T-helper 1 cell (primary cell): ENCODE results near the gene CHTF18.
"Not testable (repeated sequence)": the region's sequence is repeated elsewhere in the genome, so short reads cannot be mapped to it uniquely, and the experiment has no call there.

Experiments
- DNase-seq, 5 donors: peaks; one replicate each; pipeline ENCODE4 v3.0.0-alpha.2; 2012 to 2020

CHTF18 gene

GRCh38 chr16:831571-832413 lies 43.4 kb downstream of the CHTF18 start:
- DNase-seq, result no peak

GRCh38 chr16:832652-833336 lies 44.4 kb downstream of the CHTF18 start:
- no peak for DNase-seq

GRCh38 chr16:833411-833810 lies 45.0 kb downstream of the CHTF18 start:
- DNase-seq, result no peak

- no peak for DNase-seq
These were observed 47.0 kb downstream of the CHTF18 start for GRCh38 chr16:835373-835772.

- DNase-seq, result no peak
These were observed 47.8 kb downstream of the CHTF18 start for GRCh38 chr16:836221-836620.

GRCh38 chr16:836822-837221 lies 48.4 kb downstream of the CHTF18 start:
- DNase-seq, result not testable (repeated sequence)

GRCh38 chr16:838741-839140 lies 50.3 kb downstream of the CHTF18 start:
- DNase-seq, result no peak

GRCh38 chr16:839643-840408 lies 51.4 kb downstream of the CHTF18 start:
- DNase-seq, result no peak

- DNase-seq, result no peak
These were observed 52.4 kb downstream of the CHTF18 start for GRCh38 chr16:840561-841454.

GRCh38 chr16:841455-842060 lies 53.1 kb downstream of the CHTF18 start:
- no peak for DNase-seq

GRCh38 chr16:842061-842476 lies 53.6 kb downstream of the CHTF18 start:
- no peak for DNase-seq

GRCh38 chr16:842711-843560 lies 54.5 kb downstream of the CHTF18 start:
- no peak for DNase-seq

GRCh38 chr16:843771-844170 lies 55.4 kb downstream of the CHTF18 start:
- DNase-seq, result no peak

- DNase-seq, result no peak
These were observed 56.4 kb downstream of the CHTF18 start for GRCh38 chr16:844638-845350.

GRCh38 chr16:845351-845745 lies 56.9 kb downstream of the CHTF18 start:
- DNase-seq, result no peak

- DNase-seq, result no peak
These were observed 58.7 kb downstream of the CHTF18 start for GRCh38 chr16:847151-847550.
